HG03571 (cell line): ENCODE results near the gene BAG2.

Source experiments
- ATAC-seq: cut with Tn5 transposase; IDR thresholded peaks from one replicate; pipeline ENCODE4 v1.9.1; 2021; ENCODE audit not compliant: unreplicated experiment

BAG2 gene

DNA sequence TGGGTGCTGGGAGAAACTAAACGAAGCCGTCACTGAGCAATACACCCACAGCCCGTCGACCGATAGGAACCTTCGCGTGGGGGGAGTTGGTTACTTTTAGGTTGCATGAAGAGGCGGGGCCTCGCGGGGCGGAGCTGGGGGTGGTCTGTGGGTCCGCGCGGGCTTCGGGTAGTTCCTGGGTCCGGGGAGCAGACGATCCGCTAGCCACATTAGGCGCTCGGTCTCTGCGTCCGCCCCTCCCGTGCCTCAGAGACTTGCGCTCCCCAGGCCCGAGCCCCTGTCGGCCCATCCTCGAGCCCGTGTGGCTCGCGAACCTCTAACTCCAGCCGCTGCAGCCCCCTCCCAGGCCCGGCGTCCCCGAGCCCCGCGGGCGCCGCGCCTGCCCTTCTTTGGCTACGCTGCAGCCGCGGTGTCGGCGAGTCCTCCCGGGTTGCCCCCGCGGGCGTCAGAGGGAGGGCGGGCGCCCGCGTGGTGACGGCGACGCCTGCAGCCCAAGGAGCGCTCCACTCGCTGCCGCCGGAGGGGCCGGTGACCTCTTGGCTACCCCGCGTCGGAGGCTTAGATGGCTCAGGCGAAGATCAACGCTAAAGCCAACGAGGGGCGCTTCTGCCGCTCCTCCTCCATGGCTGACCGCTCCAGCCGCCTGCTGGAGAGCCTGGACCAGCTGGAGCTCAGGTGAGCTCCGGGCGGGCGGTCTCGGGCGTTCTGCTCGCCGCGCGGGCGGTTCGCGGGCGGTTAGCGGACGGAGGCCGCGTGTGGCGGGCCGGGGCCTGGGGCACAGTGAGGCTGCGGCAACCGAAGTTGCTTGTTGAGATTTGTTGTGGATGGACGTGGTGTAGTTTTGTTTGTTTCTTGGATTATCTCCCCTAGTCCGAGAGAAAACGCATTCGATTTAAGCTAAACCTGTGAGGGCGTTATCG, at the start of gene BAG2:
BAG2 (plus strand) TSS at position 191 of the 920 bp plus-strand sequence; CDS start at position 563, 372 bp downstream.
- peak; percentile 92 for ATAC-seq

DNA sequence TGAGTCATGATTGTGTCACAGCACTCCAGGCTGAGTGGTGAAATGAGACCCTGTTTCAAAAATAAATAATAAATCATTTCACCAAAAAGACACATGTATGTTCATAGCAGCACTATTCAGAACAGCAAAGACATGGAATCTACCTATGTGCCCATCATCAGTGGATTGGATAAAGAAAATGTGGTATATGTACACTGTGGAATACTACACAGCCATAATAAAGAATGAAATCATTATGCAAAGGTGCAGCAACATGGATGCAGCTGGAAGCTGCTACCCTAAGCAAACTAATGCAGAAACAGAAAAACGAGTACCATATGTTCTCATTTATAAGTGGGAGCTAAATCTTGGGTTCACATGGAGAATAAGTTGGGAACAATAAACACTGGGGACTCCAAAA, 49.0 kb upstream of the BAG2 start:
- no peak for ATAC-seq

DNA sequence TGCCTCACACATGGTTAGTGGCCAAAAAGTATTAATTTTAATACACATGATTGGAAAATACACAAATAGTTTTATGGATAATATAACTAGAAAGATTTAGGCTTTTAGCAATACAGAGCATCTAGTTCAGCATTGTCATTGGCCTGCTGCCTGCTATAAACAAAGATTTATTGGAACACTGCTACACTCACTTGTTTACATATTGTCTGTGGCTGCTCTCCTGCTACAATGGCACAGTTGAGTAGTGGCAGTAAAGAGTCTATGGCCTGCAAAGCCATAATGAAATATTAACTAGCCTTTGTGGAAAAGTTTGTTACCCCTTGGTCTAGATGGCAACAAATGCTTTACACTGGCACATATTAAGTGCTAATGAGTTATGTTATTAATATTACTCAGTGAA, 44.4 kb upstream of the BAG2 start:
- ATAC-seq = no peak

DNA sequence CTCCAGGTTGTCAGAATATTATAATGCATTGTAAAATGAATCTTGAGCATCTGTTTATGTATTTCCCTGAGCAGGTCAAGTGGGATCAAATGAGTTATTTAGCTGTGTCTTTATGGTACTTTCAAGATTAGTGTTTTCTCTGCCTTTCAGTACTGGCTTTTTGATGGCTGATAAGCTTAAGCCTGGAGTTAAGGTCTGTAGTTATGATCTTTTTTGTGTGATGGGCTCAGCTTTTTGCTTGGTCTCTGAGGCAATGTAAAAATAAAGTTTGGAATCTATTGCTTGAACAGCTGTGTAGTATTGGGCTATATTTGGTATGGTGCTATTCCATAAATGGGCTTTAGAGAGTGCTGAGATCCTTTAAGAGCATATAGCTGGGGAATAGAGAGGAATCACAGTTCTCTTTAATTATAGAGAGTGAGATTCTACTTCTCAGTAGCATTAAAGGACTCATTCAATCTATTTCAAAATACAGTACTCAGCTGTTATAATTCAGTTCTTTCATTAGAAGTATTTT, 41.4 kb upstream of the BAG2 start:
- no peak for ATAC-seq

DNA sequence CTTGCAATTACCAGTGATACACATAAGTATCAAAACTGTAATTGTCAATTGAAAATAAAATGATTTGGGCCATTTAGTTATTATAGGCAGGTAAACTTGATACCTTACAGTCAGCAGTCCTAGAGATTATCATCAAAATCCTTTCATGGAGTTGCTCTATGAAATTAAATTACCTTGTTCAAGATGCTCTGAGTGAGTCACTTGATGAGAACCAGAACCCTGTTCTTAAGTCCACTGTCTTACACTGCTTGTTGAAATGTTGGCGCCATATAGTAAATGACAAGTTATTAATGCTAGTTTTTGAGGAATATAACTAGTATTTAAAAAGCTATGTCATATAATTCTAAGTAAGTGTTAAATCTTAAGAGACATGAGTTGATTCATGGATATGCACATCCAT, 37.2 kb upstream of the BAG2 start:
- ATAC-seq = no peak

DNA sequence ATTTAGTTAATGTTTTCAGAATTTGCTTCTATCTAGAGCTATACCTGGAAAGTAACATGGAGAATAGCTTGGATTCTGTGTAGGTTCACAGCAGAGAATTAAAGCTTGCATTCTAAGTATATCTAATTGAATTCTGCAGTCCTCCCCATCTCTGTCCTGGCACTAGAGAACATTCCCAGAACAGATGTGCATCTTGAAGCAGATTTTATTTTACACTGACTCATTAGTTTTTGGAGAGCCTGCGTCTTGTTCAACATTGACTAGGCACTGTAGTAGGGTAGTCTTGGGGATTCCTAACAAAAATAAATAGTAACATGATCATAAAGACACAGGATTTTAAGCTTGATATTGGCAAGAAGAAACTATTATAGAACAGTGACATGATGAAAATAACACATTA, 36.2 kb upstream of the BAG2 start:
- no peak for ATAC-seq

DNA sequence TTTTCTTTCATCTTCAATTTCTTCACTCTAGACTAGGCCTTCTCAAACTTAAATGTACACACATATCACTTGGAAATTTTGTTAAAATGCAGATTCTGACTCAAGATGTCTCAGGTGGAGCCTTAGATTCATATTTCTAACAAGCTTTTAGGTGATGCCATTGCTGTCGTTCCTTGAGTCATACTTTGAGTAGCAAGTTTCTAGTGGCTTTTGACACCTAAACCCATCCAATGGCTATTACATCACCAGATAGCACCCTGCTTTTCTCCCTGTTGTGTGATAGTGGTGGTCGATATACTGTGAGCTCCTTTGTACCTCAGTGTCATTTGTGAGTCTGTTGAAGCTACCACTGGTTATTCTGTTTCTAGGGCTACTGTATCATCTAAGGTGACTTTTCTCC, 34.8 kb upstream of the BAG2 start:
- ATAC-seq = no peak

DNA sequence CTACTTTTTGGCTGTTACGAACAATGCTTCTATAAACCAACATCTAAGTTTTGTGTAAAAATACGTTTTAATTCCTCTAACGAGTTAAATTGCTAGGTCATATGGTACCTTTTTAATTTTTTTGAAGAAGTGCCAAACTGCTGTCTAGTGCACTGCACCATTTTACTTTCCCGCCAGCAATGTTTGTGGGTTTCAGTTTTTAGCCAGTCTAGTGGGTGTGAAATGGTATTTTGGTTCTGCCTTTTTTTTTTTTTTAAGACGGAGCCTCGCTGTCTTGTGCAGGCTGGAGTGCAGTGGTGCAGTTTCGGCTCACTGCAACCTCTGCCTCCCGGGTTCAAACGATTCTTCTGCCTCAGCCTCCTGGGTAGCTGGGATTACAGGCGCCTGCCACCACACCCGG, 34.1 kb upstream of the BAG2 start:
- ATAC-seq = no peak

DNA sequence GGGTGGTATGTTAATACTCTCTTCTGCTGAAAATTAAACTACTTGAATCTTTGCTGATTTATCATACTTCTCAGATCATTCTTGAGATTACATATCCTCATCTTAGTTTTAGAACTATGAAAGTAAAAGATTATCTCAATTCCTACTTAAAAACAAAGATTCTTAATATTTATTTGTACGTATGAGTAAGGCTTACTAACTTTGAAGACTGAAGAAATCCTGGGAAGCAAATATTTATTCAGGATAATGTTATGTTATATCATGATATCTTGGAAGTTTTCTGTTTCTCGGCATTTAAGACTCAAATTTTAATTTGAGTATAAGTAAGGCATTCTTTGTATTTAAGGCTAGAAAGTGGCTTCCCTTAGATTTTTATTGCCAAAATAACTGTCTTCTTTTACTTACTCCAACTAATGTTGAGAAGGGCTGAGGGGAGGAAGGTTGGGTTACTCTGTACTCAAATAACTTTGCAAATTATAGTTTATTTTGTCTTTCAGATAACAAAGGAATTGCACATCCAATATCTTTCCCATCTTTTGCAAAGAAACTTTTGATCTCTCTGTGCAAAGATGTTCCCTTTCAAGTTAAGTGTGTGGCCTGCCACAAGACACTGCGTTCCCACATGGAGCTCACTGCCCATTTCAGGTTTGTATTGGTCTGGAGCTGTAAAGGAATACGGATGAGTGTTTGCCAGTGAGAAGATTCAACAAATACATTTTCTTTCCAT, 30.5 kb upstream of the BAG2 start:
- ATAC-seq = no peak

DNA sequence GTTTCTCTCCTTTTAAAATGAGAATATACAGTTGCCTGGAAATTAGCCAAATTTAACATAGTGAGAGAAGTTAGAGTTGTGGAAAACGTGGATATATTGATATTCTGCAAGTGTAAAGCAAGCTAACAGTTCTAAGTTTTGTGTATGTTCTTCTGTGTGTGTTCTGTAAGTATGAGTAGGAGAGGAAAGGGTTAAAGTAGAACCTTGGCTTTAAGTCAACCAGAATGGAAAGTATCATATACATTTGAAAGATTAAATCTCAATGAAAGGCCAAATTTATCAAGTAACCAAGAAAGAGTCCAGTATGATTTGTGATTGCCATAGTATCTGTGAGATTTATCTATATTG, 30.0 kb upstream of the BAG2 start:
- no peak for ATAC-seq

DNA sequence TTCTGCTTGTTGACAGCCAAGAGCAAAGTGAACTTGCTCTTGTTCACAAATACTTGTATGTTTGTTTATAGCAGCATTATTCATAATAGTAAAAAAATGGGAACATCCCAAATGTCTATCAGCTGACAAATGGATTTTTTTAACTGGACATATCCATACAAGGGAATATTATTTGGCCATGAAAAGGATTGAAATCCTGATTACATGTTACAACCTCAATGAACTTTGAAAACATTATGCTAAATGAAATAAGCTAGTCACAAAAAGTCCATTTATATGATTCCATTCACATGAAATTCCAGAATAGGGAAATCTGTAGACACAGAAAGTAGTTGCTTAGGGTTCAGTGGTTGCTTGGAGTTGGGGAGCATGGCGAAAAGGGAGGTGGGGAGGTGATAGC, 28.4 kb upstream of the BAG2 start:
- no peak for ATAC-seq

DNA sequence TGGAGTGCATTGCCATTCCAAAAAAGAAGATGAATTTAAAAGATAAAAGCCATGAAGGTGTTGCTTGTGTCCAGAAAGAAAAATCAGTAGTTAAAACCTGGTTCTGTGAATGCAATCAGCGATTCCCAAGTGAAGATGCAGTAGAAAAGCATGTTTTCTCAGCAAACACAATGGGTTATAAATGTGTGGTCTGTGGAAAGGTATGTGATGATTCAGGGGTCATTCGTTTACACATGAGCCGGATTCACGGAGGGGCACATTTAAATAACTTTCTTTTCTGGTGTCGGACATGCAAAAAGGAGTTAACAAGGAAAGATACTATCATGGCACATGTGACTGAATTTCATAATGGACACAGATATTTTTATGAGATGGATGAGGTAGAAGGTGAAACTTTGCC, 24.7 kb upstream of the BAG2 start:
- no peak for ATAC-seq

DNA sequence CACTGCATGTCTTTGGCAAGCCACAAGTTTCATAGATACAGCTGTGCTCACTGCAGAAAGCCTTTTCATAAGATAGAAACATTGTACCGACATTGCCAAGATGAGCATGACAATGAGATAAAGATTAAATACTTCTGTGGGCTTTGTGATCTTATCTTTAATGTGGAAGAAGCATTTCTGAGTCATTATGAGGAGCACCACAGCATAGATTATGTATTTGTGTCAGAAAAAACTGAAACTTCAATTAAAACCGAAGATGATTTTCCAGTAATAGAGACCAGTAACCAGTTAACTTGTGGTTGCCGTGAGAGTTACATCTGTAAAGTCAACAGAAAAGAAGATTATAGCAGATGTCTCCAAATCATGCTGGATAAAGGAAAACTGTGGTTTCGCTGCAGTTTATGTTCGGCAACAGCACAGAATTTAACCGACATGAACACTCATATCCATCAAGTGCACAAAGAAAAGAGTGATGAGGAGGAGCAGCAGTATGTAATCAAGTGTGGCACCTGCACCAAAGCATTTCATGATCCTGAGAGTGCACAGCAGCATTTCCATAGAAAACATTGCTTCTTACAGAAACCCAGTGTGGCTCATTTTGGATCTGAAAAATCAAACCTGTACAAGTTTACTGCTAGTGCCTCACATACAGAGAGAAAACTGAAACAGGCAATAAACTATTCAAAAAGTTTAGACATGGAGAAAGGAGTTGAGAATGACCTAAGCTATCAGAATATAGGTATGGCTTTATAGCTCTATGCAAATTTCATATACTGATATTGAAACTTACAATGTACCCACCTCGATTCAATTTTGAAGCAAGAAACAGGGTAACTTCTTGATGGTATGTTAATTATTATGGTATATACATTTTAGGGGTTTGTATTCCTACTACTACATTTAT, 23.9 kb upstream of the BAG2 start:
- ATAC-seq = no peak

DNA sequence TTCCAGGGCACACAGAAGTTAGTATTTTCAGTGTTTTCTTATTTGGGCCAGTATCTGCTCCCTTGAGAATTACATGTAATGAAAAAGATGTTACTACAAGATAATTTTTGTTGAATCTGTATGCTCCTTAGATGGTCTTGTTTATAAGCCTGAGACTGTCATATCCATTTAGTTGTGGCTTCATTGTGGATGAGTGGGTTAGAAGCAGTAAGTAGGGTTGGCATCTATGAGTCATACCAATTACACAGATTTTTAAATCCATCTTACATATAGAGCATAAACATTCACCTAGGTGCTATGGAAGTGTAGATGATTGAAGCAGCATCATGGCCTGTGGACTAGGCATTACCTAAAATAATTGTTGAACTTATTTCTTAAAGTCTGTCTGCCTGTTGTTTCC, 13.5 kb upstream of the BAG2 start:
- ATAC-seq = no peak

DNA sequence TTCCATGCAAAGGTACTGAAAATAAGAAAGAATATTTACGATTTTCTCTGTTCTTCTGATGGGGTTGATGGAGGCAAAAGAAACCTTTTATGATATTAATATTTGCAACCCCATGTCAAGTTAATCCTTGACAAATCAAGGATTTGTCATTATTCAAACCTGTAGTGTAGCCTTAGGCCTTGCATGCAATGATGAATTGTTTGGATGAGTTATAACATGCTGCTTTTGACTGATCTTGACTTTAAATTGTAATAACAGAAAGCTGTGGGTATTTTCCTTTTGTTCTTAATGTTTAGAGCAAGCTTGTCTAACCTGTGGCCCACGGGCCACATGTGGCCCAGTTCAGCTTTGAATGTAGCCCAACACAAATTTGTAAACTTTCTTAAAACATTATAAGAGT, 13.0 kb upstream of the BAG2 start:
- ATAC-seq = no peak

DNA sequence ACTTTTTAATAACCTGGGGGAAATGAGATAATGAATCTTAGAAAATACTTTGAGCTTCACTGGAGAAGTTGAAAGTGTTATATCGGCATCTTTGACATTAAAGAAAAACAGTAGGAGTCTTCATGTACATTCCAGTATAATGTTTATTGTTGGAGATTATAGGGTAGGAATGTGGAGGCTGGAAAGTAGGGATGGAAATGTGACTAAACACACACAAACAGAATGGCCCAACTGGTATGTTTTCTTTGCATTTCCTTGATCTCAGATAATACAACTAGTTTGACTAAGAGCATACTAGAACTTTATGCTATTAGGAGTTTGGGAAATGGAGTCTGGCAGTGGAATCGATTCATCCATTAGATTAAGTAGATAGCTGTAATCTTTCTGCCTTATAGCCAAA, 10.1 kb upstream of the BAG2 start:
- no peak for ATAC-seq

DNA sequence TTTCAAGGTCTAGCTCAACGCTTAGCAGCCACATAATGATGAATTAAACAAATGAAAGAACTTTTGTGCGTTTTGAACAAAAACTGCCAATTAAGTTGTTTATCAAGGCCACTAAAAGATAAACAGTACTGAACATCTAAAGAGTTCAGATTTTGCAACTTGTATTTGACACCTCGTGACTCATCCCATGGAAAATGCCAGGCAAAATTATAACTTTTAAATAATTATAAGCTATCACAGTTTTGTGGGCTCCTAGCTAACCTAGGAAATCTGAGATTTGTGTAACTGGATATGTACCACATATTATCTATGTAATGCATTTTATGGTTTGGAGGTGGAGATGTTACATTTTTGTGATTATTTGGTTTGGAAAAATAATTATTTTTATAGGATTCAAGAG, 9.6 kb upstream of the BAG2 start:
- ATAC-seq = no peak

DNA sequence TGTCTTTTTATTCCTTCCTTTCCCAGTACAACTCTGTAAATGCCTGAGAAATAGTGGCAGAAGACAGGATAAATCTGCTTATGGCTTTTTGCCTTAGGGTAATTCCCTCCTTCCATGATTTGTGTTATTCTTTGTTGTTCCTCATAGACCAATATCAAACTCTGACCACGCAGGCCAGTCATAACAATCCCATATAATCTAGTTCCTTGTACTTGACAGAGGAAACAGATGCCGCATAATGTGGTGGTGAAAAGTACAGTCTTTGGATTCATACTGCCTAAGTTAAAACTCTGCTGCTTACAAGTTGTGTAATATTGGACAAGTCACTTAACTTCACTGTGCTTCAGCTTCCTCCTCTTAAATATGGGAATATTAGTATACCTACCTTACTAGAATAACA, 8.2 kb upstream of the BAG2 start:
- no peak for ATAC-seq

DNA sequence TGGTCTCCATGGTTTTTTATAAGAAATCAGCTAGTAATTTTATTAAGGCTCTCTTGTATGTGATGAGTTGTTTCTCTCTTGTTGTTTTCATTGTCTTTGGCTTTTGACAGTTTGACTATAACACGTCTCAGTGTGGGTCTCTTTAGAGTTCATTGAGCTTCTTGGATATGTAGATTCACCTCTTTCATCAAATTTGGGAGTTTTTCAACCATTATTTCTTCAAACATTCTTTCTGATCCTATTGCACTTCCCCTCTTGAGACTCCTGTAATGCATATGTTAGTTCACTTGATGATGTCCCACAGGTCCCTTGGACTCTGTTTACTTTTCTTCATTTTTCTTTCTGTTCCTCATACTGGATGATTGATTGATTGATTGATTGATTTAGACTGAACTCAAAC, 7.0 kb upstream of the BAG2 start:
- ATAC-seq = no peak

DNA sequence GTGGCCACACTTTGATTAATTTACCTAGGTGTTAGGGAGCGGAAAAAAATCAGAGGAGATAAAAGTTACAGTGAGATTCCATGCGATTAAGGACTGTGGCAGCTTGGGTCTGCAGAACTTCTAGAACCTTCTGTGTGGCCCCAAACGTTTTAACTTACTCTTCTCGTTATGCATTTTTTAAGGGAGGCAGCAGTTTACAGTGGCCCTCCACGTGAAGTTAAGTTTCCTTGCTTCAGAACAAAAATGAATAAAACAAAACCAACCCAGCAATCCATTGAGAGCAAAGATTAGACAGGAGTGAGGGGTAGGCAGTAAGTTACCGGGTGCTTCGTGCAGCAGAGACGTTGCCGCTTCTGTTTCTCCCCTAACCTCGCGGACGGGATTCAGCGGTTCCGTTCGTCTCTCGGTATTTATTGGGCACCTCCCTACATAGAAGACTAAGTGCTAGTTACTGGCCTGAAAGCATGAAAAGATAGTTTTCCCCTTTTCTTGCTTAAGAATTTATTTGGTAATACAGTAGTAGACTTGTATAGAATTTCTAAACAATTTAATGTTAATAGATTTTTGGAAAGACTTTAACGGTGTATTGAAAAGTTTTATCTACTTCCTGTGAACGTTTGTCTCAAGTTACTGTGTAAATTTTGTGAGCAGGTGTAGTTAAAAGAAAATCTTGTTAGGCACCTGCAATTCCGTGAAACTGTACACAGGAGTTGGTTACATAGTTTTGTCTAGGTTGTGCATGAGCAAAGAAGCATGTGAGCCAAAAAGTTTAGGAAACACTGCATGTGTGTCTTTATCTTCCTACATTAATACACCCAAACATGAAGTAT, 1.1 kb downstream of the BAG2 start:
- ATAC-seq = no peak
